ENCODE data around the gene HECTD4. TPM values are rescaled to one million over a fixed set of nuclear protein-coding genes. Genes with fewer than 3 reads are reported as not detected.

HECTD4 gene
- 36.8 and 45.9 TPM in 2 replicates for total RNA-seq

- intact Hi-C loops (cut with micrococcal nuclease), result loop anchor here (1.0 to 10.0 kb wide), 6 partner anchors 27 to 537 kb away; partner anchors contain the start of genes ERP29, MAPKAPK5, NAA25 and RPL6
These were observed at the start of gene HECTD4 for GRCh38 chr12:112381883-112382796. Gene HECTD4 (minus strand): TSS chr12:112382431. CDS start chr12:112382128, 303 bp downstream.

- intact Hi-C loops (cut with micrococcal nuclease), result no loop called here
These were observed 49.7 kb upstream of the HECTD4 start for GRCh38 chr12:112431965-112432364.

- intact Hi-C loops (cut with micrococcal nuclease), result no loop called here
These were observed 48.7 kb upstream of the HECTD4 start for GRCh38 chr12:112430929-112431328.

- intact Hi-C loops (cut with micrococcal nuclease), result no loop called here
These were observed 45.5 kb upstream of the HECTD4 start for GRCh38 chr12:112427760-112428159.

- intact Hi-C loops (cut with micrococcal nuclease), result no loop called here
These were observed 43.6 kb upstream of the HECTD4 start for GRCh38 chr12:112425582-112426382.

GRCh38 chr12:112424126-112424525 is 41.9 kb upstream of the HECTD4 start:
- intact Hi-C loops (cut with micrococcal nuclease), result no loop called here

- intact Hi-C loops (cut with micrococcal nuclease), result no loop called here
These were observed 40.3 kb upstream of the HECTD4 start for GRCh38 chr12:112422531-112422930.

- intact Hi-C loops (cut with micrococcal nuclease), result no loop called here
These were observed 39.1 kb upstream of the HECTD4 start for GRCh38 chr12:112421363-112421762.

- intact Hi-C loops (cut with micrococcal nuclease), result no loop called here
These were observed 38.5 kb upstream of the HECTD4 start for GRCh38 chr12:112420740-112421139.

GRCh38 chr12:112419297-112420133 is 37.3 kb upstream of the HECTD4 start:
- intact Hi-C loops (cut with micrococcal nuclease), result loop anchor here (2.0 to 10.0 kb wide), 3 partner anchors 312 to 735 kb away; partner anchors contain the start of genes ACAD10, BRAP and NAA25

GRCh38 chr12:112418608-112419296 is 36.5 kb upstream of the HECTD4 start, which contains the start of gene PTPN11:
Gene PTPN11 (plus strand): TSS chr12:112418947. CDS start chr12:112419112, 165 bp downstream.
- intact Hi-C loops (cut with micrococcal nuclease), result loop anchor here (1.0 to 10.0 kb wide), 4 partner anchors 9 to 734 kb away; partner anchors contain the start of genes ACAD10, BRAP, NAA25 and RPL6

- intact Hi-C loops (cut with micrococcal nuclease), result loop anchor here (1.0 to 10.0 kb wide), 4 partner anchors 9 to 733 kb away; partner anchors contain the start of genes ACAD10, BRAP, NAA25 and RPL6
These were observed 36.0 kb upstream of the HECTD4 start for GRCh38 chr12:112418273-112418607.

- intact Hi-C loops (cut with micrococcal nuclease), result loop anchor here (5.0 to 10.0 kb wide), 2 partner anchors 308 to 731 kb away; partner anchors contain the start of genes ACAD10, BRAP and NAA25
These were observed 33.2 kb upstream of the HECTD4 start for GRCh38 chr12:112415457-112415856.

- intact Hi-C loops (cut with micrococcal nuclease), result loop anchor here (5.0 to 10.0 kb wide), 3 partner anchors 217 to 729 kb away; partner anchors contain the start of genes ACAD10 and BRAP
These were observed 31.8 kb upstream of the HECTD4 start for GRCh38 chr12:112413855-112414625.

GRCh38 chr12:112409906-112410244 is 27.6 kb upstream of the HECTD4 start:
- intact Hi-C loops (cut with micrococcal nuclease), result loop anchor here (1.0 to 10.0 kb wide), 9 partner anchors 8 to 805 kb away; partner anchors contain the start of genes ACAD10, BRAP, ERP29 and HECTD4

- intact Hi-C loops (cut with micrococcal nuclease), result loop anchor here (1.0 to 10.0 kb wide), 6 partner anchors 9 to 804 kb away; partner anchors contain the start of genes ERP29, HECTD4, PTPN11 and TMEM116
These were observed 27.1 kb upstream of the HECTD4 start, which contains the start of gene RPL6 for GRCh38 chr12:112409064-112409905. Gene RPL6 (minus strand): TSS chr12:112409605. CDS start chr12:112408656, 949 bp downstream.

GRCh38 chr12:112408621-112409020 is 26.4 kb upstream of the HECTD4 start:
- intact Hi-C loops (cut with micrococcal nuclease), result loop anchor here (1.0 to 10.0 kb wide), 6 partner anchors 10 to 804 kb away; partner anchors contain the start of genes ERP29, HECTD4, PTPN11 and TMEM116

GRCh38 chr12:112407683-112408082 is 25.5 kb upstream of the HECTD4 start:
- intact Hi-C loops (cut with micrococcal nuclease), result loop anchor here (2.0 to 10.0 kb wide), 3 partner anchors 277 to 803 kb away; partner anchors contain the start of genes ERP29 and TMEM116

Measured in T-helper 2 cell treated with Interferon-gamma antibody and Interleukin-4, amounts not matched to agents 100 ng/mL and 5 ng/mL, for 36 hours (primary cell).